DOHH2 (cell line): ENCODE data around the gene PARD6B.

Experiments
- CTCF ChIP-seq: fragments of 200-600 bp; sonication (generic); IDR thresholded peaks from one replicate; pipeline ENCODE4 v1.5.1; 2014; ENCODE audit warnings: antibody characterized with exemption, mild to moderate bottlenecking, low read depth, low read length; ENCODE audit not compliant: poor library complexity, severe bottlenecking
- EZH2phosphoT487 ChIP-seq: fragments of 200-600 bp; sonication (generic); IDR thresholded peaks from 2 replicates; pipeline ENCODE4 v1.6.1; 2017; ENCODE audit warnings: borderline replicate concordance, mild to moderate bottlenecking, antibody characterized with exemption, low read length, moderate library complexity, mixed read lengths

GRCh38 chr20:50709636-50709973 lies 21.8 kb upstream of the PARD6B start:
- TF ChIP-seq CTCF (no peak), EZH2phosphoT487 (no peak)
